Measurements from ENCODE around the gene KIF20A.
"Not testable (repeated sequence)": the region's sequence is repeated elsewhere in the genome, so short reads cannot be mapped to it uniquely, and the experiment has no call there.

Gene KIF20A

GRCh38 chr5:138180841-138181240, 1.9 kb downstream of the KIF20A start:
- no peak for DNase-seq (ENCODE audit: insufficient read length, low spot score)

DNA sequence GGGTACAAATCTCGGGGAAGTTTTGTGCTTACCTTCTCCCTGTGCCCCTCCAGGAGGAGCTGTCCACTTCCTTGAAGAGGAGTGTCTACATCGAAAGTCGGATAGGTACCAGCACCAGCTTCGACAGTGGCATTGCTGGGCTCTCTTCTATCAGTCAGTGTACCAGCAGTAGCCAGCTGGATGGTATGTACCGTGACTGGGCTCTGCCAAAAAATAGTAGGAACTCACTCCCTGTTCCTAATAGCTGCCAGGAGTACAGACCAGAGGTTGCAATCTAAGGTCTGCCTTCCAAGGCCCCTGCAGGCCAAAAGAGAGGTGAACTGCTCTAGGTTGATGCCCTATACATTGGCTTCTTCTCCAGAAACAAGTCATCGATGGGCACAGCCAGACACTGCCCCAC, 3.9 kb downstream of the KIF20A start:
- FAIRE-seq: no peak
- TF ChIP-seq TAF1 (IDR thresholded peaks at IDR 0.05; ENCODE audit: low read depth, low read length): no peak
- no peak for TF ChIP-seq SPI1 (IDR thresholded peaks at IDR 0.05; ENCODE audit: low read depth, low read length)
- TF ChIP-seq PAX5 (IDR thresholded peaks at IDR 0.05; ENCODE audit: insufficient read depth, low read length, severe bottlenecking): no peak
- no peak for TF ChIP-seq POU2F2 (IDR thresholded peaks at IDR 0.05; ENCODE audit: low read depth, low read length)
- TF ChIP-seq POLR2AphosphoS5 (IDR thresholded peaks at IDR 0.05; ENCODE audit: low read depth, low read length): no peak
- no peak for TF ChIP-seq POLR2A (IDR thresholded peaks at IDR 0.05; ENCODE audit: low read depth, low read length)
- no peak for DNase-seq (ENCODE audit: insufficient read length, low spot score)

More at GRCh38 chr5:138180841-138181240, 1.9 kb downstream of the KIF20A start:
- FAIRE-seq: no peak
- TF ChIP-seq POU2F2 (IDR thresholded peaks at IDR 0.05; ENCODE audit: low read depth, low read length) (no peak), SPI1 (IDR thresholded peaks at IDR 0.05; ENCODE audit: low read depth, low read length) (no peak), POLR2A (IDR thresholded peaks at IDR 0.05; ENCODE audit: low read depth, low read length) (no peak), POLR2AphosphoS5 (IDR thresholded peaks at IDR 0.05; ENCODE audit: low read depth, low read length) (no peak), PAX5 (IDR thresholded peaks at IDR 0.05; ENCODE audit: insufficient read depth, low read length, severe bottlenecking) (no peak), TAF1 (IDR thresholded peaks at IDR 0.05; ENCODE audit: low read depth, low read length) (no peak)

DNA sequence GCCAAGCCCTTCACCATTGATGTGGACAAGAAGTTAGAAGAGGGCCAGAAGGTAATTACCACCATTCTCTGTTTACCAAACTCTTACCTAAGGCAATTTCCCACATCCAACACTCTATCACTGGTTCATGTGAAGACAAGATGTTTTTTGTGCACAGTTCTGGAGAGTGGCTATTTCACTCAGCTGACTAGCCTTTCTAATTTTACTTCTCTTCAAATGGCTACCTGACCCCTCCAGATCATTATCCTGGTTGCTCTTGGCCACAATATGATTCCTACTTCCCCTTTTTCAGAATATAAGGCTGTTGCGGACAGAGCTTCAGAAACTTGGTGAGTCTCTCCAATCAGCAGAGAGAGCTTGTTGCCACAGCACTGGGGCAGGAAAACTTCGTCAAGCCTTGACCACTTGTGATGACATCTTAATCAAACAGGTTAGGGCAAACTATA, 7.1 kb downstream of the KIF20A start:
- TF ChIP-seq POLR2A (IDR thresholded peaks at IDR 0.05; ENCODE audit: low read depth, low read length) (no peak), SPI1 (IDR thresholded peaks at IDR 0.05; ENCODE audit: low read depth, low read length) (peak; percentile 93)
- FAIRE-seq (peak; percentile 38), DNase-seq (ENCODE audit: insufficient read length, low spot score) (no peak)

- FAIRE-seq (no peak), DNase-seq (ENCODE audit: insufficient read length, low spot score) (no peak)
- TF ChIP-seq POLR2AphosphoS5 (IDR thresholded peaks at IDR 0.05; ENCODE audit: low read depth, low read length): no peak
- no peak for TF ChIP-seq TAF1 (IDR thresholded peaks at IDR 0.05; ENCODE audit: low read depth, low read length)
- no peak for TF ChIP-seq SPI1 (IDR thresholded peaks at IDR 0.05; ENCODE audit: low read depth, low read length)
- no peak for TF ChIP-seq POU2F2 (IDR thresholded peaks at IDR 0.05; ENCODE audit: low read depth, low read length)
- TF ChIP-seq PAX5 (IDR thresholded peaks at IDR 0.05; ENCODE audit: insufficient read depth, low read length, severe bottlenecking): no peak
- no peak for TF ChIP-seq POLR2A (IDR thresholded peaks at IDR 0.05; ENCODE audit: low read depth, low read length)
These were observed 9.7 kb downstream of the KIF20A start for GRCh38 chr5:138188626-138189025.

DNA sequence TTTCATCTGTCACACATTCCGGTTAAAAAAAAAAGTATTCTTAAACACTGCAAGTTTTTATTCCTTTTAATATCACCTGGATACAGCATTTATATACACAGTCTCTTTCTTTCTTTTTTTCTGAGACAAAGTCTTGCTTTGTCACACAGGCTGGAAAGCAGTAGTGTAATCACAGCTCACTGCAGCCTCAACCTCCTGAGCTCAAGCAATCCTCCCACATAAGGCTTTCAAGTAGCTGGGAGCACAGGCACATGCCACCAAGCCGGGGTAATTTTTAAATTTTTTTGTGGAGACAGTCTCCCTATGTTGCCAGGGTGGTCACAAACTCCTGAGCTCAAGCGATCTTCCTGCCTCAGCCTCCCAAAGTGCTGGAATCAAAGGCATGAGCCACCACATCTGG, 13.9 kb downstream of the KIF20A start:
- FAIRE-seq (no peak), DNase-seq (ENCODE audit: insufficient read length, low spot score) (no peak)
- TF ChIP-seq POU2F2 (IDR thresholded peaks at IDR 0.05; ENCODE audit: low read depth, low read length): no peak
- no peak for TF ChIP-seq POLR2A (IDR thresholded peaks at IDR 0.05; ENCODE audit: low read depth, low read length)

GRCh38 chr5:138193859-138194258, 14.9 kb downstream of the KIF20A start:
- peak; percentile 55 for TF ChIP-seq SPI1 (IDR thresholded peaks at IDR 0.05; ENCODE audit: low read depth, low read length)
- not testable (repeated sequence) for DNase-seq (ENCODE audit: insufficient read length, low spot score)
- FAIRE-seq: peak; percentile 69

GRCh38 chr5:138210985-138211384, 32.1 kb downstream of the KIF20A start:
- FAIRE-seq: no peak
- TF ChIP-seq POLR2A (IDR thresholded peaks at IDR 0.05; ENCODE audit: low read depth, low read length) (no peak), TAF1 (IDR thresholded peaks at IDR 0.05; ENCODE audit: low read depth, low read length) (no peak), POLR2AphosphoS5 (IDR thresholded peaks at IDR 0.05; ENCODE audit: low read depth, low read length) (no peak), POU2F2 (IDR thresholded peaks at IDR 0.05; ENCODE audit: low read depth, low read length) (no peak), SPI1 (IDR thresholded peaks at IDR 0.05; ENCODE audit: low read depth, low read length) (no peak), PAX5 (IDR thresholded peaks at IDR 0.05; ENCODE audit: insufficient read depth, low read length, severe bottlenecking) (no peak)
- DNase-seq (ENCODE audit: insufficient read length, low spot score): no peak

- TF ChIP-seq PAX5 (IDR thresholded peaks at IDR 0.05; ENCODE audit: insufficient read depth, low read length, severe bottlenecking) (no peak), POLR2A (IDR thresholded peaks at IDR 0.05; ENCODE audit: low read depth, low read length) (no peak), POU2F2 (IDR thresholded peaks at IDR 0.05; ENCODE audit: low read depth, low read length) (no peak), SPI1 (IDR thresholded peaks at IDR 0.05; ENCODE audit: low read depth, low read length) (no peak), POLR2AphosphoS5 (IDR thresholded peaks at IDR 0.05; ENCODE audit: low read depth, low read length) (no peak), TAF1 (IDR thresholded peaks at IDR 0.05; ENCODE audit: low read depth, low read length) (no peak)
- no peak for FAIRE-seq
- peak; percentile 9 for DNase-seq (ENCODE audit: insufficient read length, low spot score)
These were observed 33.9 kb downstream of the KIF20A start for GRCh38 chr5:138212828-138213160.

GRCh38 chr5:138213161-138214029, 34.5 kb downstream of the KIF20A start, which contains the start of gene CDC23:
TSS of gene CDC23 (minus strand) at chr5:138213323. CDS start at chr5:138213312, 11 bp downstream.
- peak; percentile 93 for TF ChIP-seq TAF1 (IDR thresholded peaks at IDR 0.05; ENCODE audit: low read depth, low read length)
- no peak for TF ChIP-seq SPI1 (IDR thresholded peaks at IDR 0.05; ENCODE audit: low read depth, low read length)
- peak; percentile 86 for TF ChIP-seq POLR2AphosphoS5 (IDR thresholded peaks at IDR 0.05; ENCODE audit: low read depth, low read length)
- peak; percentile 51; the same call in 1 of the 2 replicates for TF ChIP-seq POU2F2 (IDR thresholded peaks at IDR 0.05; ENCODE audit: low read depth, low read length)
- no peak for TF ChIP-seq PAX5 (IDR thresholded peaks at IDR 0.05; ENCODE audit: insufficient read depth, low read length, severe bottlenecking)
- peak; percentile 90 for TF ChIP-seq POLR2A (IDR thresholded peaks at IDR 0.05; ENCODE audit: low read depth, low read length)
- peak; percentile 93 for DNase-seq (ENCODE audit: insufficient read length, low spot score)
- FAIRE-seq: peak; percentile 96

DNA sequence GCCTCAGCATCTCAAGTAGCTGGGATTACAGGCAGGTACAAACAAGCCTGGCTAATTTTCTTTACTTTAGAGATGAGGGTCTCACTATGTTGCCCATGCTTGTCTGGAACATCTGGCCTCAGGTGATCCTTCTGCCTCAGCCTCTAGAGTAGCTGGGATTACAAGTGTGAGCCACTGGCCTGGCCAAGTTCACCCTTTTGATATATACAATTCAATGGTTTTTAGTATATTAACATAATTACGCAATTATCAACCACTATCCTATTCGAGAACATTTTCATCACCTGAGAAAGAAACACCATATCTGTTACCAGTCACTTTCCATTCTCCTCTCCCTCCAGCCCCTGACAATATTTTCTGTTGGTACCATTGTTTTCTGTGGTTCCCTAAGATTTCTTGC, 37.9 kb downstream of the KIF20A start:
- DNase-seq (ENCODE audit: insufficient read length, low spot score) (no peak), FAIRE-seq (no peak)
- TF ChIP-seq POU2F2 (IDR thresholded peaks at IDR 0.05; ENCODE audit: low read depth, low read length) (no peak), PAX5 (IDR thresholded peaks at IDR 0.05; ENCODE audit: insufficient read depth, low read length, severe bottlenecking) (no peak), POLR2AphosphoS5 (IDR thresholded peaks at IDR 0.05; ENCODE audit: low read depth, low read length) (no peak), POLR2A (IDR thresholded peaks at IDR 0.05; ENCODE audit: low read depth, low read length) (no peak), SPI1 (IDR thresholded peaks at IDR 0.05; ENCODE audit: low read depth, low read length) (no peak), TAF1 (IDR thresholded peaks at IDR 0.05; ENCODE audit: low read depth, low read length) (no peak)

All from GM12891 (cell line).